Mesendoderm (in vitro differentiated cells): ENCODE measurements around the gene MACROD2.

Source experiments
- DNase-seq: peaks from one replicate; pipeline ENCODE4 v3.0.0; 2013
- H2AK5ac ChIP-seq: 2 replicates; pipeline ENCODE4 v1.6.1; 2013; ENCODE audit warnings: low read length, inconsistent platforms
- H2BK120ac ChIP-seq: 2 replicates; pipeline ENCODE4 v1.6.1; 2013; ENCODE audit warnings: low read depth, mild to moderate bottlenecking, low read length, moderate library complexity, mixed read lengths
- H2BK15ac ChIP-seq: replicated peaks from 2 replicates; pipeline ENCODE4 v1.6.1; 2013; ENCODE audit warnings: low read depth, mild to moderate bottlenecking, moderate library complexity
- H2BK5ac ChIP-seq: 2 replicates; pipeline ENCODE4 v1.6.1; 2013; ENCODE audit warnings: low read length, inconsistent platforms
- H3K18ac ChIP-seq: 2 replicates; pipeline ENCODE4 v1.6.1; 2013; ENCODE audit warnings: mild to moderate bottlenecking, low read length, mixed read lengths
- H3K23ac ChIP-seq: one replicate; pipeline ENCODE4 v1.6.1; 2013; ENCODE audit warnings: low read length
- H3K27ac ChIP-seq: 2 replicates; pipeline ENCODE4 v1.5.1; 2013; ENCODE audit warnings: low read depth, mild to moderate bottlenecking, inconsistent platforms, low read length, moderate library complexity
- H3K27me3 ChIP-seq: 2 replicates; pipeline ENCODE4 v1.6.1; 2013; ENCODE audit warnings: low read length, control low read depth, mild to moderate bottlenecking, inconsistent platforms; ENCODE audit not compliant: insufficient read depth, poor library complexity
- H3K36me3 ChIP-seq: 2 replicates; pipeline ENCODE4 v1.6.1; 2013; ENCODE audit warnings: low read length, inconsistent platforms; ENCODE audit not compliant: control insufficient read depth, insufficient read depth
- H3K4ac ChIP-seq: one replicate; pipeline ENCODE4 v1.6.1; 2013; ENCODE audit warnings: low read depth, mild to moderate bottlenecking, low read length, moderate library complexity
- H3K4me1 ChIP-seq: 2 replicates; pipeline ENCODE4 v1.6.1; 2013; ENCODE audit warnings: low read depth, low read length, inconsistent platforms; ENCODE audit not compliant: control insufficient read depth
- H3K4me2 ChIP-seq: 2 replicates; pipeline ENCODE4 v1.6.1; 2013; ENCODE audit warnings: low read length
- H3K4me3 ChIP-seq: 2 replicates; pipeline ENCODE4 v1.5.1; 2013; ENCODE audit warnings: mild to moderate bottlenecking, low read length
- H3K56ac ChIP-seq: one replicate; pipeline ENCODE4 v1.6.1; 2013; ENCODE audit warnings: low read length
- H3K79me1 ChIP-seq: 2 replicates; pipeline ENCODE4 v1.6.1; 2013; ENCODE audit warnings: low read length, inconsistent platforms
- H3K79me2 ChIP-seq: 2 replicates; pipeline ENCODE4 v1.6.1; 2013; ENCODE audit warnings: mild to moderate bottlenecking, low read length; ENCODE audit not compliant: control insufficient read depth, insufficient read depth
- H3K9ac ChIP-seq: 2 replicates; pipeline ENCODE4 v1.6.1; 2013; ENCODE audit warnings: low read length, inconsistent platforms
- H4K5ac ChIP-seq: one replicate; pipeline ENCODE4 v1.6.1; 2013; ENCODE audit warnings: low read length
- H4K8ac ChIP-seq: one replicate; pipeline ENCODE4 v1.6.1; 2013; ENCODE audit warnings: low read depth, mild to moderate bottlenecking, control low read depth, low read length, moderate library complexity
- WGBS: extraction: QIAGEN DNeasy Blood & Tissue Kit; methylation state at CpG from one replicate; pipeline ENCODE4 v1.1.7; 2013; ENCODE audit warnings: low lambda C conversion rate, missing lambda C conversion rate; ENCODE audit not compliant: insufficient coverage; ENCODE audit errors: extremely low coverage; 5-methylcytosine and 5-hydroxymethylcytosine counted together

MACROD2 gene

DNA sequence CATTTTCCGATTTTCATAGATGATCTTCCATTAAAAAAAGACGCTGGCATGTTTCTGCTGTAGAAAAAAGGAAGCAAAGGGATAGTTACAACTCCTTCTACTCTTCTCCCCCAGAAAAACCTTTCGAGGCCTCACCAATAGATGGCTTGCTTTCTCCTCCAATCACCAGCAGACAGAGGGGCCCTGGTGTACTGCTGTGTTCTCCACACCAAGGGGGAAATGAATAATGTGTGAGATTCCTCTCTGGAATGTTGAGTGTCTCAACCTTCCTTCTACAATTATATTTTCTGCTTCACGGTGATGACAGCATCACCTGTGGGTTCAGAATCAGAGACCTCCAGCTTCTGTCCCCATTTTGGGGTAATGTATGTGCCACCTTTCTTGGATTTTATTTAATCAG, 527.8 kb downstream of the MACROD2 start:
- Histone ChIP-seq H3K9ac (no peak overlapping the region), H3K56ac (no peak overlapping the region), H3K4me1 (no peaks in the 10 kb centered on the region), H3K79me2 (no peaks in the 10 kb centered on the region), H4K5ac (no peak overlapping the region), H2BK5ac (no peak overlapping the region), H3K79me1 (no peaks in the 10 kb centered on the region), H2BK120ac (no peak overlapping the region), H3K4me2 (no peak overlapping the region), H3K27ac (no peak overlapping the region), H3K4ac (no peak overlapping the region), H2BK15ac (peak overlapping the region; percentile 74), H3K27me3 (no peaks in the 10 kb centered on the region), H3K4me3 (no peak overlapping the region), H4K8ac (no peak overlapping the region), H2AK5ac (no peak overlapping the region), H3K23ac (no peak overlapping the region), H3K36me3 (no peaks in the 10 kb centered on the region), H3K18ac (no peak overlapping the region)
- peak; percentile 67 for DNase-seq
- no CpG with 5 or more reads among the region's 4 CpGs for WGBS

DNA sequence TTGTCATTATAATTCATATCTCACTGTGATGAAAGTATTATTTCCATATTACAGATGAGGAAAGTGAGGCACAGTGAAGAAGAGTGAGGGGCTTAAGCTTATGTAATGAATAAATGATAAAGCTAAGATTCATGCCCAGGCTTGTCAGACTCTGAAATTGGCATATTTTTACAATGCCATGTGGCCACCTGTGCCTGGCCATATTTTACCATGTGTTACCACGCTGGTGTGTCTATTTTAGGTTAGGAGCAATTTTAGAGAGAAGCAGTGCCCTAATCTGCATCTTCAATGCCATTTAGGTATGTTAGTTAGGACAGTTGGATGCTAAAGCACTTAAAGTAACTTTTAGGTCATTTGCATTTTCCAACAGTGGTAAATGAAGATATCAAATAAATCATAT, 530.1 kb downstream of the MACROD2 start:
- Histone ChIP-seq H2BK120ac (no peak overlapping the region), H3K23ac (no peak overlapping the region), H3K4ac (no peak overlapping the region), H2BK15ac (no peak overlapping the region), H2BK5ac (no peak overlapping the region), H3K18ac (no peak overlapping the region), H3K4me3 (no peak overlapping the region), H4K5ac (no peak overlapping the region), H3K56ac (no peak overlapping the region), H3K4me2 (no peak overlapping the region), H3K79me1 (no peaks in the 10 kb centered on the region), H3K4me1 (no peaks in the 10 kb centered on the region), H3K27ac (no peak overlapping the region), H3K79me2 (no peaks in the 10 kb centered on the region), H3K36me3 (no peaks in the 10 kb centered on the region), H2AK5ac (no peak overlapping the region), H4K8ac (no peak overlapping the region), H3K27me3 (no peaks in the 10 kb centered on the region), H3K9ac (no peak overlapping the region)
- no CpG with 5 or more reads among the region's 1 CpG for WGBS
- DNase-seq = no peak

DNA sequence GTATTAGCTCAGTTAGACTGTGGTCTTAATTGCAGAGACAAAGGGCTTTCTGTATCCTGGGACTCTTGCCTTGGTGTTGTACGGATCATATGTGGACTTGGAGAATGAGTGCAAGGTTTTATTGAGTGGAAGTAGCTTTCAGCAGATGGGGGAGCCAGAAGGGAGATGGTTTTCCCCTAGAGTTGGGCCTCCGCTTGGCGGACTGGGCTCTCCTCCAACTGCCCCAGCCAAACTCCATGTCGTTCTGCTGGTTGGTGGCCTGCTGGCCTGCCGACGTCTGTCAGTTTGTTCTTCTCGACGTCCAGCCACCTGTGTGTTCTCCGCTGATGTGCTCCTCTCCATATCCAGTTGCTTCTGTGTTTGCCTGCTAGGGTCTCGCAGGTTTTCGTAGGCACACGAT, 531.6 kb downstream of the MACROD2 start:
- H3K4me1 ChIP-seq = no peaks in the 10 kb centered on the region
- H2AK5ac ChIP-seq = no peak overlapping the region
- H3K4ac ChIP-seq = no peak overlapping the region
- H3K4me2 ChIP-seq = no peak overlapping the region
- no peak overlapping the region for H3K4me3 ChIP-seq
- H2BK15ac ChIP-seq = no peak overlapping the region
- no peaks in the 10 kb centered on the region for H3K79me2 ChIP-seq
- H4K5ac ChIP-seq = no peak overlapping the region
- H3K9ac ChIP-seq = no peak overlapping the region
- WGBS = no CpG with 5 or more reads among the region's 12 CpGs
- H4K8ac ChIP-seq = no peak overlapping the region
- no peak overlapping the region for H3K18ac ChIP-seq
- no peaks in the 10 kb centered on the region for H3K79me1 ChIP-seq
- H3K23ac ChIP-seq = no peak overlapping the region
- no peak overlapping the region for H2BK5ac ChIP-seq
- no peak for DNase-seq
- H3K27ac ChIP-seq = no peak overlapping the region
- H2BK120ac ChIP-seq = no peak overlapping the region
- H3K27me3 ChIP-seq = no peaks in the 10 kb centered on the region
- H3K56ac ChIP-seq = no peak overlapping the region
- H3K36me3 ChIP-seq = no peaks in the 10 kb centered on the region

DNA sequence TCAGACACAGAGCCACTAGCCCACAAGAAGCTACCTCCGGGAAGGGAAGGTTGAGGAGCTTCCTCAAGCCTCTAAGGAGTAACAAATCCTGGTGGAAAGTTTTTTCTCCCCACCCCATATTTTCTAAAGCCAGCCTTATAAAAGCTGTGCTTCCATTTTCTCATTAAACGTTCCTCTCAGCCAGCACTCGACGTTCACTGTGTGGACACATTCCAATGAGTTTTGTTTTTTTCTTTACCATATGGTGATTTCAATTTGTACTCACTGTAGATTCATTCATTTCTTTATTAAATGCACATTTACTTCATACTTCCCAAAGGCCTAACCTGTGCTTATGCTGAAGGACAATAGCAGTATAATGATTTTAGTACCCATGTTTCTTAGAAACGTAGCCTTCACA, 536.5 kb downstream of the MACROD2 start:
- Histone ChIP-seq H2BK15ac (no peak overlapping the region), H2BK120ac (no peak overlapping the region), H3K56ac (no peak overlapping the region), H4K5ac (no peak overlapping the region), H3K27me3 (no peaks in the 10 kb centered on the region), H3K79me1 (no peaks in the 10 kb centered on the region), H3K18ac (no peak overlapping the region), H3K79me2 (no peaks in the 10 kb centered on the region), H3K23ac (no peak overlapping the region), H2AK5ac (no peak overlapping the region), H3K9ac (no peak overlapping the region), H3K4me1 (no peaks in the 10 kb centered on the region), H3K4me2 (no peak overlapping the region), H3K36me3 (no peaks in the 10 kb centered on the region), H3K4me3 (no peak overlapping the region), H3K27ac (no peak overlapping the region), H3K4ac (no peak overlapping the region), H4K8ac (no peak overlapping the region), H2BK5ac (no peak overlapping the region)
- no CpG with 5 or more reads among the region's 5 CpGs for WGBS
- DNase-seq = no peak

DNA sequence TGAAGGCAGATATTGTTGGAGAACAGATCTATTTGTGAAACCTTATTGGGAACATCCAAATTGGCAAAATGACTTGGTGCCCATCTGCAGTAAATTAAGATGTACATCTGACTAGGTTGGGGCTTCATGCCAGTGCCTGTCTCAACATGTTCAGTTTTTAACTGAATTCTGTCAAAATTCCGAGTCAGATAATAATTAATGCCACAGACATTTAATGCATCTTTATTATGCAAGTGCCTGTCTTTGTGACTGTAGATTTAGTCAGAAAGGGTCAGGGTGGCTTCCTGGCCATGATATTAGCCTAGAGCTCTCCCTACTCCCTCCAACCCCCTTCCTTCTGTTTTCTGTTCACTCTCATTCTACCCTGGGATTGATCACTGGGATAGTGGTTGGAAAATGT, 541.4 kb downstream of the MACROD2 start:
- Histone ChIP-seq H3K9ac (no peak overlapping the region), H3K79me1 (no peaks in the 10 kb centered on the region), H4K8ac (no peak overlapping the region), H3K36me3 (no peaks in the 10 kb centered on the region), H3K27ac (no peak overlapping the region), H3K4me2 (no peak overlapping the region), H2BK5ac (no peak overlapping the region), H3K56ac (no peak overlapping the region), H2AK5ac (no peak overlapping the region), H3K23ac (no peak overlapping the region), H3K79me2 (no peaks in the 10 kb centered on the region), H3K18ac (no peak overlapping the region), H3K27me3 (no peaks in the 10 kb centered on the region), H2BK15ac (no peak overlapping the region), H4K5ac (no peak overlapping the region), H3K4me3 (no peak overlapping the region), H3K4ac (no peak overlapping the region), H2BK120ac (no peak overlapping the region), H3K4me1 (no peaks in the 10 kb centered on the region)
- WGBS = no CpG with 5 or more reads among the region's 1 CpG
- no peak for DNase-seq

DNA sequence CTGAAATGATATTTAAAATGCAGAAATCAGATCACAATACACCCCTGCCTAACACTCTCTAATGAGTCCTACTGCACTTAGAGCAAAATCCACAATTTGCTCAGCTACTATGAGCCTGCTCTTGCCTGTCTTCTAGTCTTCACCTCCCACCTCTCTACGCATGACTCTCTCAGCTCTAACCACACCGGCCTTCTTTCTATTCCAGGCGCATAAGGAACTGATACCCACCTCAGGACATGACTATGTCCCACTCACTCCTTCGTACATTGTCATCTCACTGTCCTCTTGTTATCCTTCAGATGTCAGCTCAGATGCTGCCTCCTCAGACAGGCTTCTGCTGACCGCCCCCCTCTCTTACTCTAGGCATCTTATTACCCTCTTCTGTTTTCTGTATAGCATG, 543.1 kb downstream of the MACROD2 start:
- Histone ChIP-seq H3K27ac (no peak overlapping the region), H3K9ac (no peak overlapping the region), H2AK5ac (no peak overlapping the region), H3K79me2 (no peaks in the 10 kb centered on the region), H3K36me3 (no peaks in the 10 kb centered on the region), H3K4me2 (no peak overlapping the region), H2BK15ac (no peak overlapping the region), H2BK120ac (no peak overlapping the region), H3K4me1 (no peaks in the 10 kb centered on the region), H3K4ac (no peak overlapping the region), H3K4me3 (no peak overlapping the region), H3K79me1 (no peaks in the 10 kb centered on the region), H4K8ac (no peak overlapping the region), H3K23ac (no peak overlapping the region), H4K5ac (no peak overlapping the region), H3K18ac (no peak overlapping the region), H3K27me3 (no peaks in the 10 kb centered on the region), H2BK5ac (no peak overlapping the region), H3K56ac (no peak overlapping the region)
- whole genome bisulfite sequencing = no CpG with 5 or more reads among the region's 5 CpGs
- no peak for DNase-seq
